GM18505 (cell line): Measurements from ENCODE around the gene MAPK8.

Source experiments
- ATAC-seq: cut with Tn5 transposase; IDR thresholded peaks from one replicate; pipeline ENCODE4 v1.9.1; 2021; ENCODE audit not compliant: unreplicated experiment
- POLR2A ChIP-seq: IDR thresholded peaks from 4 replicates; pipeline ENCODE4 v1.6.1; 2011; ENCODE audit warnings: borderline replicate concordance; ENCODE audit not compliant: insufficient read depth, insufficient read length; ENCODE audit errors: extremely low read depth

The MAPK8 gene

DNA sequence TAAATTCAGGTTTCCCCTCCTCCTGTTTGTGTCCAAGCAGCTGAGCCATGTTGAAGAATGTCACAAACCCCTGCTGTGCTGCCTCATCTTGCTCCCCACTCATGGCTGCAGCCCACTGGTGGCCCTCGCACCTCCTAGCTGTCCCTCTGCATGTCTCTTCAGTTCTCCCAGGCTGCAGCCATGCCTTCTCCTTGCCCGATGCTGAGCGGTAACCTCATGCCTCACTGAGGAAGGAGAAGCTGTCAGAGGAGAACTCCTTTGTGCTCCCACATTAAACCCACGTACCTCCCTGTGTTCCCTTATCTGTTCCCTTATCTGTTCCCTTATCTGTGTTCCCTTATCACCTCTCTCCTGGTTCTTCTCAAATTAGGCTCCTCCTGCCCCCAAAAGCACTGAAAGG is 21.7 kb upstream of the MAPK8 start:
- TF ChIP-seq POLR2A, result no peak
- no peak for ATAC-seq

DNA sequence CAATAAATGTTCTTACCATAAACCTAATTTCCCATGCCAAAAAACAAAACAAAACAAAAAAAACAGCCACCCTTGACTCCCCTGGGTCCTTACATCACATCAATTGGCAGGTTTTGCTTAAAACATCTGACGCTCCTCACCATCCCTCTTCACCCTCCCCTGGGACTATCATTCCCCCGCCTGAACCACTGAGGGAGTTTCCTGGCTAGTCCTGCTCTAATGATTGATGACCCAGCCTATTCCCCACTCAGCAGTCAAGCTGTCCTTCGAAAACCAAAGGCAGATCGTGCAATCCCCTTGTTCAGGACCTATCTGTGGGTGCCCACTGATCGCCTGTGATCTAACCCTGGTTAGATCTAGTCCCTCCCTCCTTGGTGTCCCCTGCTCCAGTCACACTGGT is 20.8 kb upstream of the MAPK8 start:
- no peak for TF ChIP-seq POLR2A

DNA sequence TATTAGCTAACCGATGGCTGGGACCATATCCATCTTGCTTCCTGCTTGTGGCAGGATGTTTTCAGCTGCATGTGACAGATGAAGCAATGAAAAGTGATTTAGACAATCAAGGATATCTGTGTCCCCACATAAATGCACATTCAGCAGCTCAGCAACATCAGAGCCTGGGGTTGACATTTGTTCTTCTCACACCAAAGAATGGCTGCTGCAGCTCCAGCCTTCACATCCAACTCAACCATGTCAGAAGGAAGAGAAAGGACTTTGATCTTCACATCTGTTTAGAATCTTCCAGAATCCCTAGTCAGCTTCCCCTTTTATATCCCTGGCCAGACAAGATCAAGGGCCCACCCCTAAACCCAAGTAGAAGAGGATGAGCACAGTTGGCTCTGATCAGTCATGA is 20.1 kb upstream of the MAPK8 start:
- no peak for ATAC-seq
- TF ChIP-seq POLR2A, result no peak

More for the DNA sequence above, 20.8 kb upstream of the MAPK8 start:
- no peak for ATAC-seq

DNA sequence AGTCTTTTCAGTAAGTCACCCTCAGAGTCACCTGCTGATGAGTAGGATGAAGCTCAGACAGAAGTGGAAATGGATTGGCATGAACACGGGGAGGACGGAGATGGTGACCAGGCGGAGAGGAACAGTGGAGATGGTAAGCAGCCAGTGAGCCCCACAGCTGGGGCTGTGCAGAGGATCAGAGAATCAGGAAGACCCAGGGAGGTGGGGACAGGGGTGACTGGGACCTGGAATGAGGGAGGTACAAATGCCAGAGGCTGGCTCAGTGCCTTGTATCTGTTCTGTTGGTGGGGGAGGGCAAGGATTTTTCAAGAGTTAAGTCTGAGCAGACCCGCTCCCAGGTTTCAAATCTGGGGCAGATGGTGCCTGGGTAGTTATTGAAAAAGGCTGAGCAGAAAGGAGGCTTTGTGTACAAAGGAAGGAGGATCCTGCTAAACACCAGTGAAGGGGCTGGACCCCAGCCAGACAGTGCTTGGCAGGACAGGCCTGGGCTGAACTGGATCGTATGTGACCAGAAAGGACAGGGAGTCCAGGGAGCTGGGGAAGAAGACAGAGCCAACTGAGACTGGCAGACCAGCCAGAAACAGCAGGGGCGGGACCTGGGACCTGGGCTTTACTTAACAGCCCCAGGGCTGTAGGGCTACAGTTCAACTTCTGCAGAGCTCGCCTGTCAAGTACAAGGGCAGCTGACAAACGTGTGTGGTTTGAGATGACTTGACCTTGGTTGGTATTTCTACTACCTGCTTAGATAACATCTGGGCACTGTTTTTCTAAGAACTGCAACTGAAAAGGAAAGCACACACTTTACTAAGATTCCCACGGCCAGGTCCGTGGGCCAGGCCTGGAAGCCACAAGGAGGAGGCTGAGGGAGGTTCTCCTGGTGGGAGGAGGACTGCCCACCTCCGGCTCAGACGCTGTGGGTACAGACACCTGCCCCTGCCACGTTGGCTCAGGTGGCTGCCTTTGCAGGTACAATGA is 18.8 kb upstream of the MAPK8 start:
- ATAC-seq, result no peak
- TF ChIP-seq POLR2A, result no peak

DNA sequence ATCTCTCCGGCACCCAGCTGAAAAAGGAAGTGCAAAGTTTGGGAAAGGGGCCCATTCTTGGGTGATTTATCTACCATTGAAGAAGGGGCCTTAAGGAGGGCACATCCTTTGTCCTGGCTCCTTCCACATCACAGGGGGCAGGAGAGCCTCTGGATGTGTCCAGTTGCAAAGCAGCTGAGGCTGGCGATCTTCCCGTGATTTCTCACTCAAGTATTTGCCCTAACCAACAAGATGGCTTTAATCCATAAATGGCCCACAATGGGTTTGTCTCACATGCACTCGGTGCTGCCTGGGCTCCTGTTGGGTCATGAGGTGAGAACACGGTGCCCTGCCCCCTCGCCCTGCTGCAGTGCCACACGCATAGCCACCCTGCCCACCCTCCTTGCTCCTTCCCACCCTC is 17.8 kb upstream of the MAPK8 start:
- no peak for TF ChIP-seq POLR2A
- ATAC-seq, result no peak

DNA sequence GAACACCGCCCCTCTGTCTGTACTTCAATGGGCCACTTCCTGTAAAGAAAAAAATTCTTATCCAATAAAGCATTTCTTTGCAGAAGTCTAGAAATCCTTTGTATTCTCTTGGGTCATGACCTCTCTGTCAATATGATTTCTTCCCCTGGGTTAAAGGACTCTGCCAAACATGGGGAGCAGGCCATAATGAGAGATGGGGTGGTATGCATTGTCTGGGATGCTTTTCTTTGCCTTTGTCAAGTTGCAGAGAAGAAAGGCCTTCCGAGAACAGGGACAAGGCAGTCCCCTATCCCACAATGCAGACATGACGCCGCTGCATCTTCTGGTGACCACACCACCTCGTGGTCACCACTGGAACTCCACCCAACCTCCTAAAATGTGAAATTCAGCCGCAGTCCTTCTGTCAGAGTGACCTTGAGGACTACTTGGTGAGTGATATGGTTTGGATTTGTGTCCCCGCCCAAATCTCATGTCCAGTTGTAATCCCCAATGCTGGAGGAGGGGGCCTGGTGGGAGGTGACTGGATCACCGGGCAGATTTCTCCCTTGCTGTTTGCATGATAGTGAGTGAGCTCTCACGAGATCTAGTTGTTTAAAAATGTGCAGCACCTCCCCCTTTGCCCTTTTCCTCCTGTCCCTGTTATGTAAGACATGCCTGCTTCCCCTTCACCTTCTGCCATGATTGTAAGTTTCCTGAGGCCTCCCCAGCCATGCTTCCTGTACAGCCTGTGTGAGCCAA is 16.8 kb upstream of the MAPK8 start:
- ATAC-seq, result no peak

DNA sequence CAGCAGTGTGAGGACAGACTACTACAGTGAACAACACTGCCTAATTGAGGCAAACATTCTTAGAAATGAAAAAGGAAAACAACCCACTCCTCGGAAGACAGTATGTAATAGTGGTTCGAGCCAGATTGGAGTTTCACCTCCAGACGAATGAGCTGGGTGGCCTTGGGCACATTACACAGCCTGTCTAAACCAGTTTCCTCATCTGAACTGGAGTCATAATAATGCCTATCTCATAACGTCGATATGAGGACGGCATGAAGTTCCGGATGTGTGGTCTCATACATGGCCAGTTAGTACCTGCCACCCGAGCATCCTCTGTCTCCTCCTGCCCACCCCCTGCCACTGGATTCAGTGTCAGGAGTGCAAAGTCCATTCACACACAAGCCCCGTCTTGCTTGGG is 16.2 kb upstream of the MAPK8 start:
- no peak for ATAC-seq
- no peak for TF ChIP-seq POLR2A

More for the DNA sequence above, 16.8 kb upstream of the MAPK8 start:
- TF ChIP-seq POLR2A, result no peak

DNA sequence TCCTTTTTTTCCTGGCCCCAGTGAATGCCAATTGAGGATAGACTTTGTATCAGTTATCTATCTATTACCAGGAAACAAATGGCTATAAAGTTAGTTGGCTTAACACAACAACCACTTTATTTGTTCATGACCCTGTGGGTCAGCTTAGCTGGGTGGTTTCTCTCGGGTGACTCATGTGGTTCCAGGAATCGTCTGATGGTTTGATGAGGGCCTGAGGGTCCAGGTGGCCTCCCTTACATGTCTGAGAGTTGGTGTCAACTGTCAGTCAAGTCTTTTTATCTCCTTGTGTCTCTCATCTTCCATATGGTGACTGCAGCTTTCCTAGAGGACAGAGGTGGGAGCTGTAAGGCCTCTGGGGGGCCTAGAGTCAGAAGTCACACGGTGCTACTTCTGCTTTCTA is 15.3 kb upstream of the MAPK8 start:
- TF ChIP-seq POLR2A, result no peak
- no peak for ATAC-seq

DNA sequence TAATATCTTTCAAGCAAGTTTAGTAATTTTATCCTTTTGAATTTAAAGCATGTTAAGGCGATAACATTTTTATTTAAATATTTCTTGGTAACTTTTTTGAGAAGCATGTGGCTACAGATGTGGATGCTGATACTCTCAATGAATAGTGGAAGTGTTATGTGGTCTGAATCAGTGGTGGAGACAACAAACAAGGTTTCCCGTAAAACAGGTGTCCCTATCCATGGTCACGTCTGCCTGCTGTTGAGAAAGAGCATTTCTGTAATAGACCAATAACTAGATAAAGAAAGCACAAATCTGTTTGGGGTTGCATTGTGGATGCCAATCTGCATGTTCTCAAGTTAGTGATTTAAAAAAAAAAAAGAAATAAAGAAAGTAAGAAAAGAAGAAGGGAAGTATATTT is 13.9 kb upstream of the MAPK8 start:
- no peak for ATAC-seq
- TF ChIP-seq POLR2A, result no peak

DNA sequence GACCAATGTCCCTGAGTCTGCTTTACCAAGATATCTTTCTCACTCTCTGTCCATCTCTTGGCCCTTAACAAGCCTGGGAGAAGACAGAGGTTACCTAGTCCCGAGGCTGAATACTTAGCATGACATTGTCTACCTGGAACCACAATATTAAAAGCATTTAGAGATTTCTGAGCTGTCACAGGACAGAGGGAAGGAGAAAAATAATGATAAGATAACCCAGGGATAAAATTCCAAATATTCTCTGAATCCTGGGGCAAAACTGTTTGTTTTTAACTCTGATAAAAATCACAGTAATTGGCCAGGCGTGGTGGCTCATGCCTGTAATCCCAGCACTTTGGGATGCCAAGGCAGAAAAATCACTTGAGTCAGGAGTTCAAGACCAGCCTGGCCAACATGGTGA is 12.0 kb upstream of the MAPK8 start:
- ATAC-seq, result no peak
- TF ChIP-seq POLR2A, result no peak

DNA sequence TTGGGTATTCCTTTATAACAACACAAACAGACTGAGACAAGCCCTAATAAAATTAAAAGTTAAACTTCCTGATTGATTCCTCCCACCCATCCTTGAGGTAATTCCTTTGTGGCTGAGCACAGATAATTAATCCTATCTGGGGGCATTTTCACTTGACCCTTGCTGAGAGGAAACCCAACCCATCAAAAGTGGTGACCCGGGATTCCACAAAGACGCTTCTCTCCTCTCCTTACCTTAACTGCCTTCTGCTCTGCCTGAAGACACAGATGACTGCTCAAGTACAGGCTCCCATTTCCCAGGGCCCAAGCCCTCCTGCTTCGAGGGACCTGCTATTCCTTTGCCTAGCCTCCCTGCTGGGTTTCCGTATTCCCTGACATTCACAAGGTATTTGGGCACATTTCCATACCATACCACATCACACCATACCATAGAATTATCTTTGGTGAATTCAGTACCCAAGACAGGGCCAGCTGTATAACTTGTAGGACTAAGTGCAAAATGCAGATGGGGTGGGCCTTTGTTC is 9.8 kb upstream of the MAPK8 start:
- TF ChIP-seq POLR2A, result no peak
- ATAC-seq, result no peak

DNA sequence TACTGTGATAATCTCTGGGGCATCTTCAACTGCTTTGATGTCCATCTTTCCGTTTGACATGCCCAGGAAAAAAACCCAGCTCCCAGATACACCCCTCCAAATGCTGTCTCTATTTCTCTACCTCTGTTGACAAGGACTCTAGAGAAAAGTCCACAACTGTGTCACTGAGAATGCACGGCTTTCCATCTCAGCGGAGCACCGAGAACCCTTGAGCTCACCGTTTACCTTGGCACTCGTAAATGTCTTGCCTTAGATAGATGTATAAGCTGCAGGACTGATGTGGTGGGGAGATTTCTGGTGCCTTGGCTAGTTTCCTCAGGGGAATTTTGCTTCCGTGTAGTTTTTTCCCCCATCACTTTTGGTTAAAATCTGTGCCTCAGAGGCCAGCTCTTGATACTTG is 7.4 kb upstream of the MAPK8 start:
- no peak for TF ChIP-seq POLR2A
- ATAC-seq, result no peak

DNA sequence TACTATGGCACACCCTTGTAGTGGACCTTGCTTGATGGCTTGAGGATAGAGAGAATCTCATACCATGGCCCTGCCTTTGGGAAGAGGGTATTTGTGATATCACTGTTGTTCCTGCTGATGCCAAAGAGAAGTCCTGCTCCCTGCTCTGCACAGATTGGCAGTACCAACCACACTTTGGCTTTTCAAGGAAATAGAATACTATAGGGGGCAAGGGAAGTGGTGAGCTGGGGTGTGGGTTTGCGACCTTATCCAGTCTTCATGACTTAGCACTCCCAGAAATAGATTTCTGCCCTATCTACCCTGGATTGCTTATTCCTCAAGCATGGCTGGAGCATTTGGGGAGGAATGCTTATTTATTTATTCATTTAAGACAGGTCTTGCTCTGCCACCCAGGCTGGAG is 6.8 kb upstream of the MAPK8 start:
- TF ChIP-seq POLR2A, result no peak
- ATAC-seq, result no peak
